HuH-7 (cell line): ENCODE measurements around the gene ARHGEF16.

Experiments used
- DNase-seq: peaks from one replicate; pipeline ENCODE4 v3.0.0; 2011; ENCODE audit warnings: low spot score

Gene ARHGEF16

GRCh38 chr1:3519301-3519885 lies 64.9 kb downstream of the ARHGEF16 start:
- no peak for DNase-seq

- no peak for DNase-seq
Measured at GRCh38 chr1:3520419-3521378, 66.2 kb downstream of the ARHGEF16 start.

- no peak for DNase-seq
Measured at GRCh38 chr1:3521426-3521825, 67.0 kb downstream of the ARHGEF16 start.

GRCh38 chr1:3522112-3522511 lies 67.6 kb downstream of the ARHGEF16 start:
- no peak for DNase-seq

GRCh38 chr1:3522564-3523265 lies 68.2 kb downstream of the ARHGEF16 start:
- DNase-seq: no peak

- DNase-seq: no peak
Measured at GRCh38 chr1:3523980-3524379, 69.5 kb downstream of the ARHGEF16 start.

- DNase-seq: no peak
Measured at GRCh38 chr1:3524556-3525203, 70.2 kb downstream of the ARHGEF16 start.

GRCh38 chr1:3525551-3526482 lies 71.4 kb downstream of the ARHGEF16 start:
- DNase-seq: no peak

GRCh38 chr1:3527774-3528173 lies 73.3 kb downstream of the ARHGEF16 start:
- DNase-seq: no peak

GRCh38 chr1:3529099-3529729 lies 74.7 kb downstream of the ARHGEF16 start:
- DNase-seq: no peak

- peak; percentile 55 for DNase-seq
Measured at GRCh38 chr1:3530086-3530925, 75.8 kb downstream of the ARHGEF16 start.
